SK-N-MC (cell line): ENCODE results near the gene KLHL35.

Experiments used
- EZH2 ChIP-seq: fragments of 200-600 bp; sonication (generic); IDR thresholded peaks from one replicate; pipeline ENCODE4 v1.6.1; 2017; ENCODE audit warnings: antibody characterized with exemption
- POLR2AphosphoS5 ChIP-seq: IDR thresholded peaks from 2 replicates; pipeline ENCODE4 v1.6.1; 2012; ENCODE audit warnings: mild to moderate bottlenecking, low read depth, low read length, borderline replicate concordance

- TF ChIP-seq POLR2AphosphoS5, result no peak
- TF ChIP-seq EZH2, result no peak
Observed at GRCh38 chr11:75422248-75423231, 10.5 kb downstream of the KLHL35 start.
